DMS 273 treated with DMSO at 0.1 percent for 48 hours (cell line): ENCODE data around the gene COMMD4.
"Not testable (repeated sequence)": the region's sequence is repeated elsewhere in the genome, so short reads cannot be mapped to it uniquely, and the experiment has no call there.

Experiments
- DNase-seq: peaks from one replicate; lab custom pipeline; 2025; lab: John Stamatoyannopoulos, UW

COMMD4 gene

DNA sequence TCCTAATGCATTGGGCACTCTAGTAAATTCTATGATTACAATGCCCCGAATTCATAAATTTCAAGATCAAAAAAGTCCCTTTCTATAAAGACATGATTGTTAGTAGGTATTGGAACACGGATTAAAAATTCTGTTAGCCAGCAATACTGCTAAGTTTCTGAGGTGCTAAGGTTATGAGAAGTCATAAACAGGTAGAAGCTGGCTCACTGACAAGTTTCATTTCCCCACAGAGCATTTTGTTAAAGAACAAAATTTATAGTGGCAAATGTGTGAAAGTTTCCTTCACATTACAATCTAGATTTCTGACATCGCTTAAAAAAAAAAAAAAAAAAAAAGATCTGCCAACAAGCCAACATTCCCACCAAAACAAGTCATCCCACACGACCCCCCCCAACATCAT is 44.9 kb downstream of the COMMD4 start:
- no peak for DNase-seq

DNA sequence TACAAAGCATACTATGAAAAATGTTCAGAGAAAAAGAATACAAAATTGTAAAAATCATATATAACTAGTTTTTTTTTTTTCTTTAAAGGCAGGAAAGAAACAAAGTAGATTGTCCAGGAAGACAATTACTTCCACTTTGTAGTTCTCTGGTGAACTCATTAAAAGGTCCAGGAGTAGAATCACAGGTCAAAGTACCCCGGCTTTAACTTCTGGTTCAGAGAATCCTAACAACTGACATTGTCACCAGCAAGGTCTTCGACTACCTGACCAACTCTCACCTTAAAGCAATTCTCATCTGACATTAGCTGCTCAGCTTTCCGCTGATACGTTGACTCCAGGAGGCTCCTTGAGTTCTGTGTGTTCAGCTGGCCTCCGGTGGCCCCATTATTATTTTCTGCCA is 48.1 kb downstream of the COMMD4 start:
- not testable (repeated sequence) for DNase-seq
